PC-3 (cell line): Measurements from ENCODE around the gene HOXB6.

Experiments
- CTCF ChIP-seq: fragments of 300-600 bp; sonication (generic); conservative IDR thresholded peaks from 2 replicates; pipeline ENCODE4 v1.5.1; 2017; ENCODE audit warnings: antibody characterized with exemption, low read depth, mild to moderate bottlenecking, low read length
- EZH2 ChIP-seq: fragments of 300-600 bp; sonication (generic); IDR thresholded peaks from one replicate; pipeline ENCODE4 v1.6.1; 2017; ENCODE audit warnings: antibody characterized with exemption, mild to moderate bottlenecking, low read length; ENCODE audit not compliant: unreplicated experiment
- EZH2phosphoT487 ChIP-seq: fragments of 300-600 bp; sonication (generic); IDR thresholded peaks from 2 replicates; pipeline ENCODE4 v1.6.1; 2018; ENCODE audit warnings: mild to moderate bottlenecking, antibody characterized with exemption, low read length, borderline replicate concordance

- TF ChIP-seq CTCF (no peak), EZH2phosphoT487 (no peak), EZH2 (no peak)
Measured at GRCh38 chr17:48637323-48638260, 32.8 kb upstream of the HOXB6 start.
